ENCODE measurements around the gene BLMH.

DNA sequence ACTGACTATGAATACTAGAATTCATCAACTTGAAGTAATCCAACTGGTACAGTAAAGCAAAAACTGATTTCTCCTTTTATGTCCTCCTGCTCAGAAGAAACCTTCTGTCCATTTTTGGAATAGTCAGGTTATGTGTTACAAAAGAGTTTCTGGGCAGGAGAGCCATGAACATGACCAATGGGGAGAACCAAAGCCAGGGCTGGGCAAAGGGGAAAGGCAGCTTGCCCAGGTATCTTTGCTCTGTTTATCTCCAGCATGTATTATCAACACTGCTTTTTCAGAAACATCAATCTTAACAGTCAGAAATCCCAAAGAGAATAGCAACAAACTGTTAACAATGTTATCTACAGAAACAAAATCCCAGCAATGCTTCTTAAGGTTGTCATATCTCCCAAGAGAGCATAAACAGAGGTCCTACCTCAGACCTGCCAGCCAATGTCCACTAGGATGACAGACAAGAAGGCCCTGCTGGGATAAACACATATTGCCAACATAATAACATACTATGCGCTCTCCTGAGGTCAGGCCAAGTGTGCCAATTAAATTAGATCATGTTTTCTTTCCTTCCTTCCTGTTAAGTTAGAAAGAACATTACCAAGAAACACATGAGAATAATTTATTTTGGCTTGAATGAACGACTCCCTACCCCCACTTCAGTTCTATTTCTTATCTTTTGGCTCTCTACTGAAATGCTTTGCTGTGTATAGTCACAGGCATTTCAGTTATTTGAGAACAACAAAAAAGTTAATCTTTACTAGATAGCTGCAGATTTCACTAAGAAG, 28.0 kb downstream of the BLMH start:
- TF ChIP-seq, protein P1, sequence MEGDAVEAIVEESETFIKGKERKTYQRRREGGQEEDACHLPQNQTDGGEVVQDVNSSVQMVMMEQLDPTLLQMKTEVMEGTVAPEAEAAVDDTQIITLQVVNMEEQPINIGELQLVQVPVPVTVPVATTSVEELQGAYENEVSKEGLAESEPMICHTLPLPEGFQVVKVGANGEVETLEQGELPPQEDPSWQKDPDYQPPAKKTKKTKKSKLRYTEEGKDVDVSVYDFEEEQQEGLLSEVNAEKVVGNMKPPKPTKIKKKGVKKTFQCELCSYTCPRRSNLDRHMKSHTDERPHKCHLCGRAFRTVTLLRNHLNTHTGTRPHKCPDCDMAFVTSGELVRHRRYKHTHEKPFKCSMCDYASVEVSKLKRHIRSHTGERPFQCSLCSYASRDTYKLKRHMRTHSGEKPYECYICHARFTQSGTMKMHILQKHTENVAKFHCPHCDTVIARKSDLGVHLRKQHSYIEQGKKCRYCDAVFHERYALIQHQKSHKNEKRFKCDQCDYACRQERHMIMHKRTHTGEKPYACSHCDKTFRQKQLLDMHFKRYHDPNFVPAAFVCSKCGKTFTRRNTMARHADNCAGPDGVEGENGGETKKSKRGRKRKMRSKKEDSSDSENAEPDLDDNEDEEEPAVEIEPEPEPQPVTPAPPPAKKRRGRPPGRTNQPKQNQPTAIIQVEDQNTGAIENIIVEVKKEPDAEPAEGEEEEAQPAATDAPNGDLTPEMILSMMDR (conservative IDR thresholded peaks at IDR 0.05 in 1 of 2, IDR thresholded peaks at IDR 0.05 in 1 of 2; ENCODE audit: extremely low read depth in 1 of 2, insufficient read depth in 1 of 2, low read depth in 1 of 2, low read length in 2 of 2): no peak
- no peak for TF ChIP-seq EZH2 (IDR thresholded peaks at IDR 0.05; ENCODE audit: borderline replicate concordance, low read length)
